ENCODE data around the gene LAT. TPM values are rescaled to one million over a fixed set of nuclear protein-coding genes. Genes with fewer than 3 reads are reported as not detected.
"Not testable (repeated sequence)": the region's sequence is repeated elsewhere in the genome, so short reads cannot be mapped to it uniquely, and the experiment has no call there.

Gene LAT, protein sequence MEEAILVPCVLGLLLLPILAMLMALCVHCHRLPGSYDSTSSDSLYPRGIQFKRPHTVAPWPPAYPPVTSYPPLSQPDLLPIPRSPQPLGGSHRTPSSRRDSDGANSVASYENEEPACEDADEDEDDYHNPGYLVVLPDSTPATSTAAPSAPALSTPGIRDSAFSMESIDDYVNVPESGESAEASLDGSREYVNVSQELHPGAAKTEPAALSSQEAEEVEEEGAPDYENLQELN
- total RNA-seq: 100 to 1,000 TPM; 200 to 236 TPM

DNA sequence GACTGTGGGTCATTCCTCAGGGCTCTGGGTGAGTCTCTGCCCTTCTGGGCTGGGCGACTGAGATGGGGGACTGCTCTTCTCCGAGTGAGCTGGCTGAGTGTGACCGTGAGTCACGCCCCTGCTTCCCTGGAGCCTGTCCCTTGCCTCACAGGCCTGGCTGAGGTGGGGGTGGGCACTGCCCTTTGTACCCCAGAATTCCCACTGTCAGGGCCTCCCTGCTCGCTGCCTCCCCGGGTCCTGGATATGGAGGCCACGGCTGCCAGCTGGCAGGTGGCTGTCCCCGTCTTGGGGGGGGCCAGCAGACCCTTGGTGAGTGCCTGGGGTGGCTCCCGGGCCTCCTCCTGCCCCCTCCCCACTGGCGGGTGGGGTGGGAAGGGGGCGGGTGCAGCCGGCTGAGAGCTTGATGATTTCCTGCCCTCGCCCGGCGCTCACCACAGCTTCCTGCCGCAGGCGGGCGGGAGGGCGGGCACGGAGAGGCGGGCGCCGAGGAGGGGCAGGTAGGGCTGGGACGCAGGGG is at the start of gene LAT:
TSS of gene LAT (plus strand) at position 434 of the 517 bp plus-strand sequence. CDS start 366 bp downstream, outside the sequence.
- DNase-seq (peak; percentile 88), ATAC-seq (peak; percentile 71)
- CTCF ChIA-PET: interaction anchor here (1.0 to 4.8 kb wide), 5 partner anchors 7 to 1048 kb away, joined by 3 to 27 read pairs (median 6); partner anchors contain the start of genes SH2B1 and SPNS1
- peaks cover 65% of the 10 kb centered on the region for H3K36me3 Mint-ChIP-seq
- H3K4me1 Mint-ChIP-seq: peaks cover 44% of the 10 kb centered on the region
- peak within 1 kb of the TSS; percentile 98 for H3K27ac Mint-ChIP-seq
- H3K9me3 Mint-ChIP-seq (ENCODE audit: low read depth): peaks cover 5% of the 10 kb centered on the region
- H3K27me3 Mint-ChIP-seq: no peaks in the 10 kb centered on the region
- H3K4me3 Mint-ChIP-seq: peak within 1 kb of the TSS; percentile 100

DNA sequence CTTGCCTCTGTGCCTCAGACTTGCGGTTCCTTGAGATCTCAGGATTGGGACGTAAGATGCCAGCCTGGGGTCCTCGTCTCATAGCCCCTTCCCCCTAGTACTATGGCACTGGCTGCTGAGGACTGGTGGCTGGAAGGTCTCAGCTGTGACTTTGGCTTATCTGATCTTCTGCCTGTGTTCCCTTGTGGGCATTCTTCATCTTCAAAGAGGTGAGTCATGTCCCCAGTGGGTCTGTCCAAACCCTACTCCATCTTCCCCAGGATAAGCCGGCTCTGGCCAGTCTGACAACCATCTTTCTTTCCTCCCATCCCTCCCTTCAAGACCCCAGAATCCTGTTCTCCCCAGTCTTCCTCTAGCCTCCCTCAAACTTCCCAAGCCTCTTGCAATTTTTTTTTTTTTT is 49.5 kb upstream of the LAT start:
- Mint-ChIP-seq H3K4me3 (no peak overlapping the region), H3K27me3 (no peaks in the 10 kb centered on the region), H3K36me3 (no peaks in the 10 kb centered on the region), H3K4me1 (peaks cover 19% of the 10 kb centered on the region), H3K9me3 (ENCODE audit: low read depth) (no peaks in the 10 kb centered on the region), H3K27ac (no peak overlapping the region)
- DNase-seq (no peak), ATAC-seq (no peak)
- CTCF ChIA-PET: interaction anchor here (1.2 to 2.3 kb wide), 2 partner anchors 10 to 17 kb away, joined by 3 to 22 read pairs; no protein-coding TSS in a partner anchor

DNA sequence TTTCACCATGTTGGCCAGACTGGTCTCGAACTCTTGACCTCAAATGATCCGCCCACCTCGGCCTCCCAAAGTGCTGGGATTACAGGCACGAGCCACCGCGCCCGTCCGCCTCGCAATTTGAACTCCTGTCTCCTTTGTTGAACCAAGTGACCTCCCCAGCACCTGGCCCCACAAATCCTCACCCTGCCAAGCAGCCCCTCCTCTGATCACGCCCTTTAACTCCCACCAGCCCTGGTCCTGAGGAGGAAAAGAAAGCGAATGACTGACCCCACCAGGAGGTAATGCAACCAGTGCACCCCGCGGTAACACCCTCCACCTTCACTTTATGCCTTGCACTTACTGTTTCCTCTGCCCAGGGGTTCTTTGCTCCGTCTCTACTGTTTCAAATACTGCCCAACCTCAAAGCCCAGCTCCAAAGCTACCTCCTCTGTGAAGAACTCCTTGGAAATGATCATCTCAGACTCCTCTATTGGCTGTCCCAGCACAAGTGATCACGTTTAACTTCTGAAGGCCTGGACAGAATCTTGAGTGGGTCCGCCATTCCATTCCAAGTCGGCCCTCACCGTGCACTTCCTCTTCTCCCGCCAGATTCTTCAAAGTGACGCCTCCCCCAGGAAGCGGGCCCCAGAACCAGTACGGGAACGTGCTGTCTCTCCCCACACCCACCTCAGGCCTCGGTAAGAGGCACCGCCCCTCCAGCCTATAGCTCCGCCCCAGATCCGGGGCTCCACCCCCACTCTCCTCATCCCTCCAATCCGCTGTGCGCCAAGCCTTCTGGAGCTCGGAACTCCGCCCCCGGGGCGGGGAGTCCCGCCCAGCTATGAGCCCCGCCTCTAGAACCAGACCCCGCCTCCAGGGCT is 48.7 kb upstream of the LAT start:
- Mint-ChIP-seq H3K4me1 (peaks cover 11% of the 10 kb centered on the region), H3K27ac (no peak overlapping the region), H3K36me3 (no peaks in the 10 kb centered on the region), H3K9me3 (ENCODE audit: low read depth) (no peaks in the 10 kb centered on the region), H3K27me3 (no peaks in the 10 kb centered on the region), H3K4me3 (peak overlapping the region; percentile 56)
- peak; percentile 87 for DNase-seq
- CTCF ChIA-PET: interaction anchor here (1.2 to 2.3 kb wide), 3 partner anchors 9 to 18 kb away, joined by 3 to 22 read pairs (median 4); no protein-coding TSS in a partner anchor
- peak; percentile 100 for ATAC-seq

DNA sequence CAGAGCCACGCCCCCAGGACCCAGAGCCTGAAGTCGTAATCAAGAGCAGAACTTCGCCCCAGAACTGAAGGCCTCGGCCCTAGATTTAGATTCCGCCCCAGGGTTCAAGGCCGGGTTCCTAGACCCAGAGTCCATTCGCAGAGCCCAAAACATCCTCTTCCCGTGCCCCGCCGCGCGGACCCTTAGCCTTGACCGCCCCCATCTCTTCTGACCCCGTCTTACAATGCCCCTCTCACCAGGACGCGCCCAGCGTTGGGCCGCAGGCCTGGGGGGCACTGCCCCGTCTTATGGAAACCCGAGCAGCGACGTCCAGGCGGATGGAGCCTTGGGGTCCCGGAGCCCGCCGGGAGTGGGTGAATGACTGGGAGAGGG is 48.1 kb upstream of the LAT start:
- H3K27ac Mint-ChIP-seq: no peak overlapping the region
- DNase-seq (no peak), ATAC-seq (no peak)
- peaks cover 10% of the 10 kb centered on the region for H3K4me1 Mint-ChIP-seq
- H3K9me3 Mint-ChIP-seq (ENCODE audit: low read depth): no peaks in the 10 kb centered on the region
- CTCF ChIA-PET: interaction anchor here (1.2 to 2.3 kb wide), 3 partner anchors 8 to 19 kb away, joined by 3 to 22 read pairs (median 4); no protein-coding TSS in a partner anchor
- H3K36me3 Mint-ChIP-seq: no peaks in the 10 kb centered on the region
- no peaks in the 10 kb centered on the region for H3K27me3 Mint-ChIP-seq
- H3K4me3 Mint-ChIP-seq: peak overlapping the region; percentile 56

DNA sequence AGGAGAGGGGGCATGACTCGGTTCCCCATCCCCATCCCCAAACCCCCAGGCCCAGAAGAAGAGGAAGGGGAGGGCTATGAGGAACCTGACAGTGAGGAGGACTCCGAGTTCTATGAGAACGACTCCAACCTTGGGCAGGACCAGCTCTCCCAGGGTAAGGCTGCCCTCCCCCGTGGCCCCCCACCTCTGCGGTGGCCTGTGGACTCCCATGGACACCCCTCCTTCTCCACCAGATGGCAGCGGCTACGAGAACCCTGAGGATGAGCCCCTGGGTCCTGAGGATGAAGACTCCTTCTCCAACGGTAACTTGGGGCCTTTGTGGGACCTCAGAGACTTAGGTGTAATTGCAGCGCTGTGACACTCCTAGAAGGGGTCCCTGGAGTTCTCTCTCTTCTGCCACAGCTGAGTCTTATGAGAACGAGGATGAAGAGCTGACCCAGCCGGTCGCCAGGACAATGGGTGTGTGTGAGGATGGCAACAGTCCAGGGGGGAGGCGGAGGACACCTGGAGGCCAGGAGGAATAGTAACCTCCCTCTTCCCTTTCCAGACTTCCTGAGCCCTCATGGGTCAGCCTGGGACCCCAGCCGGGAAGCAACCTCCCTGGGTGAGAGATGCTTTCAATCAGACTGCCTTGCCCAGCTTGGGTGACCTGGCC is 47.5 kb upstream of the LAT start:
- H3K4me3 Mint-ChIP-seq: no peak overlapping the region

DNA sequence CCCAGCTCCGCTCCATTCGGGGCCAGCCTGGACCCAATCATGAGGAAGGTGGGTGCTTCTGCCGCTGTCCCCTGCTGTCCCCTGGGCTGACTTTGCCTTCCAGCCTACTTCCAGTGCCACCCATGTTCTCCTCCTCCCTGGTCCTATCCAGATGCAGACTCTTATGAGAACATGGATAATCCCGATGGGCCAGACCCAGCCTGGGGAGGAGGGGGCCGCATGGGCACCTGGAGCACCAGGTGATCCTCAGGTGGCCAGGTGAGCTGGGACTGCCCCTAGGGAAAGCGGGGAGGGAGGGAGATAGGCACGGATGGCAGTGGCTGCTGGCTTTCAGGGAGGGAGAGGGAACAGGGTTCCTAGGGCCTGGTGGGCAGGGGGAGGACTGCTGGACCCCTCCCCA is 46.1 kb upstream of the LAT start:
- CTCF ChIA-PET: interaction anchor here (1.2 kb wide), 1 partner anchor 15 kb away, joined by 3 read pairs; no protein-coding TSS in a partner anchor
- H3K4me3 Mint-ChIP-seq: no peak overlapping the region
- no peak for DNase-seq
- no peak overlapping the region for H3K27ac Mint-ChIP-seq
- ATAC-seq: no peak
- H3K36me3 Mint-ChIP-seq: no peaks in the 10 kb centered on the region
- no peaks in the 10 kb centered on the region for H3K27me3 Mint-ChIP-seq
- no peaks in the 10 kb centered on the region for H3K9me3 Mint-ChIP-seq (ENCODE audit: low read depth)
- peaks cover 11% of the 10 kb centered on the region for H3K4me1 Mint-ChIP-seq

More for the DNA sequence above, 47.5 kb upstream of the LAT start:
- no peaks in the 10 kb centered on the region for H3K27me3 Mint-ChIP-seq
- no peak overlapping the region for H3K27ac Mint-ChIP-seq
- H3K4me1 Mint-ChIP-seq: peaks cover 10% of the 10 kb centered on the region
- CTCF ChIA-PET: interaction anchor here (1.2 kb wide), 1 partner anchor 14 kb away, joined by 3 read pairs; no protein-coding TSS in a partner anchor
- ATAC-seq: no peak
- H3K9me3 Mint-ChIP-seq (ENCODE audit: low read depth): no peaks in the 10 kb centered on the region
- H3K36me3 Mint-ChIP-seq: no peaks in the 10 kb centered on the region
- DNase-seq: no peak

DNA sequence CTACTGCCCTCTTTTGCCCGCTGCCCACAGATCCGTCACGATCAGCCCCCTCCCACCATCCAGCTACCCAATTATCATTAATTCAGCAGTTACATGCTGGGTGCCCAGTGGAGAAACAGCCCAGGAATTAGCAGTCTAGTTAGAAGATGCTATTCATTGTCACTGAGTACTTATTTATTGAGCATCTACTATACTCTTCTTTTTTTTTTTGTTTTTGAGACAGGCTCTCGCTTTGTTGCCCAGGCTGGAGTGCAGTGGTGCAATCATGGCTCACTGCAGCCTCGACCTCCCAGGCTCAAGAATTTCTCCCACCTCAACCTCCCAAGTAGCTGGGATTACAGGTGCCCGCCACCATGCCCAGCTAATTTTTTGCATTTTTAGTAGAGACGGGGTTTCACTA is 45.0 kb upstream of the LAT start:
- CTCF ChIA-PET; H3K36me3 Mint-ChIP-seq; H3K4me3 Mint-ChIP-seq; H3K27me3 Mint-ChIP-seq; H3K9me3 Mint-ChIP-seq (ENCODE audit: low read depth); DNase-seq; H3K27ac Mint-ChIP-seq; ATAC-seq: not testable (repeated sequence)
- H3K4me1 Mint-ChIP-seq: peaks cover 19% of the 10 kb centered on the region

DNA sequence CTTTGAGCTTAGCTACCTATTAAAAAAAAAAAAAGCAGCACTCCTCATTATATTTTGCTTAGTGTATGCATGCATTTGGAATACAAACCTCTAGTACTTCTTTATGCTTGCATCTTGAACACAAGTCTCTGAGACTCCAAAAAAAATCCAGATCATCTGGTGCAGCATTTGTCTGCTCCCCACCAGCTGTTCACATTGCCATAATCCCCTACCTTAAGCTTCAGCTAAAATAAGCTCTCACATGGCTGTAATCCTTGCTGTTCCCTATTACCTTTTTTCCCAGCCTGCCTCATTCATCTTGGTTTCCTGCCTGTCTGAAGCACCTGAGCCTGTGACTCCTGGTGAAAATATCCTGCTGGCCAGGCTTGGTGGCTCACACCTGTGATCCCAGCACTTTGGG is 41.6 kb upstream of the LAT start:
- Mint-ChIP-seq H3K9me3 (ENCODE audit: low read depth) (no peaks in the 10 kb centered on the region), H3K27ac (no peak overlapping the region), H3K4me3 (no peak overlapping the region), H3K36me3 (no peaks in the 10 kb centered on the region), H3K27me3 (no peaks in the 10 kb centered on the region), H3K4me1 (peaks cover 19% of the 10 kb centered on the region)
- ATAC-seq: no peak
- no peak for DNase-seq
- CTCF ChIA-PET: interaction anchor here (2.5 to 3.1 kb wide), 4 partner anchors 11 to 120 kb away, joined by 11 to 43 read pairs (median 19); partner anchors contain the start of genes ATXN2L and CD19

DNA sequence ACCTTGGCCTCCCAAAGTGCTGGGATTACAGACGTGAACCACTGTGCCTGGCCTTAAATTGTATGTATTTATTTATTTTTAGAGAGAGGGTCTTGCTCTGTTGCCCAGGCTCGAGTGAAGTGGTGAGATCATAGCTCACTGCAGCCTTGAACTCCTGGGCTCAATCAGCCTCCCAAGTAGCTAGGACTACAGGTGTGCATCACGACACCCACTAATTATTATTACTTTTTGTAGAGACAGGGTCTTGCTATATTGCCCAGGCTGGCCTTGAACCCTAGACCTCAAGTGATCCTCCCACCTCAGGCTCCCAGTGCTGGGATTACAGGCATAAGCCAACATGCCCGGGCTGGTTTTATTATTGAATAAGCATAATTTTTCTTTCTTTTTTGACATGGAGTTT is 38.2 kb upstream of the LAT start:
- Mint-ChIP-seq H3K9me3 (ENCODE audit: low read depth) (no peaks in the 10 kb centered on the region), H3K4me3 (no peak overlapping the region), H3K27me3 (no peaks in the 10 kb centered on the region), H3K4me1 (peaks cover 25% of the 10 kb centered on the region), H3K27ac (no peak overlapping the region), H3K36me3 (peaks cover 2% of the 10 kb centered on the region)
- ATAC-seq (no peak), DNase-seq (no peak)
- CTCF ChIA-PET: interaction anchor here (1.8 to 3.7 kb wide), 3 partner anchors 27 to 101 kb away, joined by 9 to 40 read pairs (median 11); partner anchors contain the start of gene TUFM

DNA sequence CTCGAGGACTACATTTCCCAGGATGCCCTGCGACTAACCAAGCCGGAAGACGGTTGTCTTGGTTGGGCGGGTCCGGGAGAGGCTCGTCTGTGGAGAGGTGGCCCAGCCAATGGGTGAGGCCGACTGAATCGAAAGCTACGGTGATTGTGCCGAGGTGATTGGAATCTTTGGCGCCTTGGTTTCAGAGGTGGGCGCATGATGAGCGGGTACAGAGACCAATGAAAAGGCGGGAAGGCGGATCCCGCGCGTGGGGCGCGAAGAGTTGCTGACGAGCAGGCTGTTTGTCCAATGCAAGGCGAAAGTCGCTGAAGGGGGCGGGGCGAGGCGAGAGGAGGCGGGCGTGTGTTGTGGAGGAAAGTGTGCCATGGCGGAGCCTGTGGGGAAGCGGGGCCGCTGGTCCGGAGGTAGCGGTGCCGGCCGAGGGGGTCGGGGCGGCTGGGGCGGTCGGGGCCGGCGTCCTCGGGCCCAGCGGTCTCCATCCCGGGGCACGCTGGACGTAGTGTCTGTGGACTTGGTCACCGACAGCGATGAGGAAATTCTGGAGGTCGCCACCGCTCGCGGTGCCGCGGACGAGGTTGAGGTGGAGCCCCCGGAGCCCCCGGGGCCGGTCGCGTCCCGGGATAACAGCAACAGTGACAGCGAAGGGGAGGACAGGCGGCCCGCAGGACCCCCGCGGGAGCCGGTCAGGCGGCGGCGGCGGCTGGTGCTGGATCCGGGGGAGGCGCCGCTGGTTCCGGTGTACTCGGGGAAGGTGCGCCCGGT is 34.0 kb upstream of the LAT start, which contains the start of gene NFATC2IP:
TSS of gene NFATC2IP (plus strand) at position 290 of the 762 bp plus-strand sequence. CDS start at position 365, 75 bp downstream.
- peak; percentile 96 for ATAC-seq
- H3K36me3 Mint-ChIP-seq: peaks cover 24% of the 10 kb centered on the region
- CTCF ChIA-PET: interaction anchor here (0.6 to 1.0 kb wide), 5 partner anchors 12 to 104 kb away, joined by 3 to 4 read pairs (median 3); no protein-coding TSS in a partner anchor

DNA sequence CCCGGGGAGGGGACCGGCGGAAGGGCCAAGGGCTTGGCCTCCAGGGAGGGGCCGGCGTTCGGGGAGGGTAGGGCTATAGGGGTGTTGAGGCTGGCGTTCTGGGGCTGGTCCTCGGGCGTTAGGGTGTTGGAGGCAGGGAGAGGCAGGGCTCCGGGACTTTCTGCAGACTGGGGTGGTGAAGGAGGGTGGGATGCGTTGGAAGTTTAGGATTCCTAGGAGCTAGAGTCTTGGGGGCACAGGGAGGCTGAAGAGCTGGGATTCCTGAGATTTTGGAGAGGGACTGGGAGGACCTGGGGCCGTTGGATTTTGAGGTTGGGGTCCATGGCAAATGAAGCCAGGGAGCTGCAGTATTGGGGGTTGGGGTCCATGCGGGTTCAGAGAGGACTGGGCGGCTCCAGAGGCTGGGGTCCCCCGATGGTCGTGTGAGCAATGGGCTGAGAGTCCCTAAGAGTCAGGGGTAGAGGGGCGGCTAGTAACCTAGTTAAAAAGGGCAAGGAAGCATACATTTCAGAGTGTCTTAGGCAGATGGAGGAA is 33.4 kb upstream of the LAT start:
- peak overlapping the region; percentile 89 for H3K27ac Mint-ChIP-seq
- peak; percentile 69 for DNase-seq
- peaks cover 32% of the 10 kb centered on the region for H3K4me1 Mint-ChIP-seq
- no peaks in the 10 kb centered on the region for H3K9me3 Mint-ChIP-seq (ENCODE audit: low read depth)
- peaks cover 28% of the 10 kb centered on the region for H3K36me3 Mint-ChIP-seq
- CTCF ChIA-PET: no interaction called here
- no peak for ATAC-seq
- peak overlapping the region; percentile 97 for H3K4me3 Mint-ChIP-seq
- no peaks in the 10 kb centered on the region for H3K27me3 Mint-ChIP-seq

More for the DNA sequence above, 34.0 kb upstream of the LAT start, which contains the start of gene NFATC2IP:
- Mint-ChIP-seq H3K27ac (peak within 1 kb of the TSS; percentile 89), H3K9me3 (ENCODE audit: low read depth) (no peaks in the 10 kb centered on the region), H3K4me3 (peak within 1 kb of the TSS; percentile 97), H3K4me1 (peaks cover 33% of the 10 kb centered on the region), H3K27me3 (no peaks in the 10 kb centered on the region)
- DNase-seq: peak; percentile 100

DNA sequence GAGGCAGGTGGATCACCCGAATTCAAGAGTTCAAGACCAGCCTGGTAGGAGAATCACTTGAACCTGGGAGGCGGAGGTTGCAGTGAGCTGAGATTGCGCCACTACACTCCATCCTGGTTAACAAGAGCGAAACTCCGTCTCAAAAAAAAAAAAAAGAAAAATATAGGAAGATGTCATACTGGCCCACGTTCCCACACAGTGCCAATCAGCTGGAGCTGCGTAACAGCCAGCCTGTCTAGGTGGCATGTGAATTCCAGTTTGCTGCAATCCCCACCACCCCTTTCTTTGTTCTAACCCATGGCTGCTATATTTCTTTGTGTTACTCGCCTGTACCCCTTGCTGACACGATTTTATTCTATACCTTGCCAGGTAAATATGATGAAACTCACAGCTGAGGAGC is 26.6 kb upstream of the LAT start:
- Mint-ChIP-seq H3K4me1 (peaks cover 12% of the 10 kb centered on the region), H3K9me3 (ENCODE audit: low read depth) (no peaks in the 10 kb centered on the region), H3K27me3 (no peaks in the 10 kb centered on the region), H3K27ac (no peak overlapping the region), H3K36me3 (peaks cover 50% of the 10 kb centered on the region), H3K4me3 (no peak overlapping the region)
- ATAC-seq: no peak
- CTCF ChIA-PET: interaction anchor here (1.2 kb wide), 1 partner anchor 13 kb away, joined by 4 read pairs; no protein-coding TSS in a partner anchor
- DNase-seq: no peak

Measured in activated CD8-positive, alpha-beta memory T cell treated with anti-CD3 and anti-CD28 coated beads, Interleukin-2, amount 10 ng/mL, durations not matched to agents 7 days and 5 days (primary cell).